HG03159 (cell line): ENCODE data around the gene NUDT3.
"Not testable (repeated sequence)": the region's sequence is repeated elsewhere in the genome, so short reads cannot be mapped to it uniquely, and the experiment has no call there.

Source experiments
- ATAC-seq: cut with Tn5 transposase; IDR thresholded peaks from one replicate; pipeline ENCODE4 v1.9.1; 2021; ENCODE audit warnings: mild to moderate bottlenecking, moderate library complexity; ENCODE audit not compliant: unreplicated experiment

Gene NUDT3

GRCh38 chr6:34298941-34299340, 93.5 kb downstream of the NUDT3 start:
- ATAC-seq, result no peak

DNA sequence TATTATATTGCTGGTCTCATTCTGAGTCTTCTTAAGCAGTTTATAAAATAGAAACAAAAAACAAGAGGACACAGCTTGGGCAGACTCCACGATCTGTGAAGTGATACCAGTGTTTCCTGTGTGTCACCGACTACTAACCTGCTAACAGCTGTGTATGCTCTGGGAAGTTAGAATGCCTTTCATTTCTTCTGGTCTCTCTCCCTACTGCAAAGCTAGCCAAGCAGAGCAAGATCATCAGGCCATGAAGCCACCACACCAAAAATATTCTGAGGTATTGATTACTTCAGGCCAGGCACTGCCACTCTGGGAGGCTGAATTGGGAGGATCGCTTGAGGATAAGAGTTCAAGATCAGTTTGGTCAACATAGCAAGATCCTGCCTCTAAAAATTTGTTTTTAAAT, 96.7 kb downstream of the NUDT3 start:
- peak; percentile 85 for ATAC-seq

DNA sequence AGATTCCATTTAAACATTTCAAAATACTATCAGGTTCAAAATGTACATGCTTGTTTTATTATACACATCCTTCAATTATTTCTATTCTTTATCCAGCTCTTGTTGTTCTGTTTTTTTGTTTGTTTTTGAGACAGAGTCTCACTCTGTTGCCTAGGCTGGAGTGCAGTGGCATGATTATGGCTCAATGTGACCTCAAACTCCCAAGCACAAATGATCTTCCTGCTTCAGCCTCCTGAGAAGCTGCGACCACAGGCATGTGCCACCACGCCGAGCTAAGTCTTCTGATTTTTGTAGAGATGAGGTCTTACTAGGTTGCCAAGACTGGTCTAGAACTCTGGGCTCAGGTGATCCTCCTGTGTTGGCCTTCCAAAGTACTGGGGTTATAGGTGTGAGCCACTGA, 99.5 kb downstream of the NUDT3 start:
- ATAC-seq, result no peak

GRCh38 chr6:34289137-34289536, 103.3 kb downstream of the NUDT3 start:
- no peak for ATAC-seq

DNA sequence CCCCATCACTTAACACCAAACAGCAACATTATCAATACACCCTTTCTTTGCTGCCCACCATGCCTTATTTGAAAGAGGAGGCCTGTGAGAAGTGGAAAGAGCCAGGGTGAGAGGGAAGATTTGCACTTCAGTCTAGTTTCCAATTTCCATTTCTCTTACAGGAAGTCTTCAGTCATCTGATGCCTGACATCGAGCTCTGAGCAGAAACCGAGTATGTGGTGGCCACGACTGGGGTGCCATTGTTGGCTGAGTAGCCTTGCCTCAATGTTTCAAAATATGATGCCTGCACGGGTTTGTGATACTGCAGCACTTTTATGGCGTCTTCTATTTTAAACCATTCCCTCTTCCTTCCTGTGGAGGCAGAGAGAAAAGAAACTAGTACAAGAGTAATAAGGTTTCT, 103.9 kb downstream of the NUDT3 start:
- no peak for ATAC-seq

GRCh38 chr6:34285448-34286164, 106.9 kb downstream of the NUDT3 start:
- ATAC-seq, result no peak

- ATAC-seq, result no peak
These were observed 107.7 kb downstream of the NUDT3 start for GRCh38 chr6:34284563-34285447.

GRCh38 chr6:34281702-34282334, 110.7 kb downstream of the NUDT3 start:
- no peak for ATAC-seq

DNA sequence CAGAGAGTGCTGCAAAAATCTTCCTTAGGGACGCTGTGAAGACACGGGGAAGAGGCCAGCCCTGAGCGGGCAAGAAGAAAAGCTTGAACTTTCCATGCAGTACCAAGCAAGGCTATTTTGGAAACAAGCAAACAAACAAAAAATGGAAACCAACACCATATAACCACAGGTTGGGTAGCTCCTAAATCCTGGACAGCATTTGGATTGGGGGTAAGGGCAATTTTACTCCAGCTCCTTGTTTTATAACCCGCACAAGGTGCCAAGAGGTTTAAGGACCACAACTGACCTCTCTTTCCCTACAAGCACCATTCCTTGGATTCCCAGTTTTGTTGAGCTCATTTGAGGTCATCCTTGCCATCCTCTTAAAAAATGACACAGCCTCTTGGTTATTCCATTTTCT, 112.3 kb downstream of the NUDT3 start:
- ATAC-seq, result no peak

GRCh38 chr6:34278833-34279232, 113.6 kb downstream of the NUDT3 start:
- no peak for ATAC-seq

GRCh38 chr6:34277763-34278112, 114.7 kb downstream of the NUDT3 start:
- ATAC-seq, result no peak

DNA sequence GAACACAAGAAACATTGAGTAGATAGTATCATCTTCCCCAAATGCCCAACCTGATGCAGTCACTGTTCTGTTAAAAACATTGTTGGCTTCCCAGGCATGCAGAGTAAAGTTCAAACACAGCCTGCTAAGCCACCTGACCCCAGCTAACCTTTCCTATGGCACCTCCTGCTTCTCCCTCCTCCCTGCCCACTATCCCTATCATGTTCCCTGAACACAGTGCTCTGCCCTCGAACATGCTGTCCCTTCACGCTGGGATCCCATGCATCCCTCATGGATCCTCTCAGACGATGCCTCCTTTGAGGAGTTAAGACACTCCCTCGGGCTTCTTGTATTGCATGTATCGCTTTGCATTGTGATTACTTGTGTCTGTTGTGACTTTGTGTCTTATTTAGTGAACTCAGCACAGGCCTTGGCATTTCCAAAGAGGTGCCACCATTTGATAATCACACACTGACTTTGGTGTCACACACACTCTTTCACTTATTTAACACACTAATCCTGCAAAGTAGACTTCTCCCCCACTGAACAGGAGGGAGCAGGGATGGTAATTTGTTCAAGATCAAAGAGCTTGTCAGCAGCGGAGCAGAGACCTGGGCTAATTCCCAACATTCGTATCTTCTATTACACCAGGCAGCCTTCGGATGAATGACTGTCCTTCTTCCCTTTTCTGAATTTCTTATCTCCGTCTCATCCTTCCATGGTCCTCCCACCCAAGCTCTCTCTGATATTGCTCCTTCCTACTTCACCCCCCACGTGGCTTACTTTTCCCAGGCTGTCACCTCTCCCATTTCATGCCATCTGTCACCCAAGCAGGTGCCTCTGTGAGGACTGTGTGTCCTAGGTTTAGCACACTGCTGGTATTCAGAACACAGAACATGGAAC, 115.3 kb downstream of the NUDT3 start:
- no peak for ATAC-seq

GRCh38 chr6:34276191-34276590, 116.3 kb downstream of the NUDT3 start:
- ATAC-seq, result no peak

DNA sequence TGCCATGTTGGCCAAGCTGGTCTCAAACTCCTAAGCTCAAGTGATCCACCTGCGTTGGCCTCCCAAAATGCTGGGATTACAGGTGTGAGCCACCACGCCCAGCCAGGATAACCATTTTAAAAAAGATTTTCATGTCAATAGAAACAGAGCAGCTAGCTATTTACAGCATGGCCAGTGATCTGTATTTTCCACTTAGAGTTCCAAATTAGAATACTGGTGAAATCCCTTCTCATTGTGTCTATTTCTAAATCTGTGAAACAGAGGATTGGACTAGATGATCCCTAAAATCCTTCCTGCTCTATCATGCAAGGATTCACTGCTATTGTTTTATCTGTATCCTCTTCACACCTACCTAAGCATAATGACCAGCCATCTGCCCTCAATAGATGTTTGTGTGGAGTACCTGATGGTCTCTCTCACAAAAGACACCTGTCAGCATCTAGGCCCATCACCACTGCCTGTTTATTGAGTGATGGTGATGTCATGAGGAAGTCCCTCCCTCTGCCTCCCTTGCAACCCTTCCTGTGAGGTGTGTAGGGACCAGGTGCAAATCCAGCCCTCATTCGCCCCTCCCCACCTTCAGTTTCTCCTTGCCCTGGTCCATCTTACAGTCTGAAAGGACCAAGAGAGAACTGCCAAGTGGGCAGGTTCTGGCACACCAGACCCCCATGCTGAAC, 117.2 kb downstream of the NUDT3 start:
- ATAC-seq, result no peak

DNA sequence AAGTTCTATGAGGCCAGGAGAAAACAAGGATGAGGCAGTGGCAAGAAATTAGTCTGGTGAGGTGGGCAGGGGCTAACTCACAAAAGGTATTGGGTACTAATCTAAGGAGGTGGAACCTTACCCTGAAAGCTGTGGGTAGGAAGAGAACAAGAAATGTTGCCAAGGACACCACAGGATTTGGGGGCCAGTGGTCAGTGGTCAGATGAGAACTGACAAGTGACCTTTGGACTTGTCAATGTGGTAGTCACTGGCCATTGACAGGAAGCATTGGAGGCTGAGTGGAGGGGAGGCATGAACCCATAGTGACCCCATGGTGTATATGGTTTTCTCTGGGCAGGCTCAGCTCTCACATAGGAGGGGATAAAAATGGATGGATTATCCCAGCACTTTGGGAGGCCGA, 118.3 kb downstream of the NUDT3 start:
- ATAC-seq, result no peak

DNA sequence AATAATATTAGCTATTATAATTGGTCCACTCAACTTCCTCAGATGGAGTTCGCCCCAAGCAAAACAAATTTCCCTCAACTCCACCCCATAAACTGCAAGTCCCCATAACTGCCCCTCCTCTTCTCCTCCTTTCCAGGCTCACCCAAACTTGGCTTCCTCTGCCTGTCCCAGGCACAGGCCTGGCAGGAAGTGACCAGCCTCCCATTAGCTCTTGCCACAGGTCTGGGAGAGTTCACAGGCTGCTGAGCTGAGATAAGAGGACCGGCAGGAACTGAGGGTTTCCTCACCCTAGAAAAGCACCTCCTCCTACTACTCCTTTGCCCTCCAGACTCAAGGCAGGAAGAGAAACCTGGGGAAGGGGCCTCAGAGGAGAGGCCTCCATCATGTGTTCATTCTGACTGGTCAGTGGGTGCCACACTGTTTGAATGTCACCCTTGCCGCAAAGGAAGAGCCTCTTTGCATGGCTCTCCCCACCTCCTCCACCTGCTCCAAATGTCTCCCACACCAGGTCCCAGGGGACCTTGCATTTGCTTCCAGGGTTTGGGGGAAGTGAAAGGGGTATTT, 119.1 kb downstream of the NUDT3 start:
- ATAC-seq, result no peak

- ATAC-seq, result no peak
These were observed 120.2 kb downstream of the NUDT3 start for GRCh38 chr6:34272013-34272926.

GRCh38 chr6:34269658-34270341, 122.7 kb downstream of the NUDT3 start:
- not testable (repeated sequence) for ATAC-seq
